Mesothelial cell of epicardium (in vitro differentiated cells): ENCODE results near the gene AFF3. TPM values are rescaled to one million over a fixed set of nuclear protein-coding genes. Genes with fewer than 3 reads are reported as not detected.

Experiments used
- DNase-seq, 2 experiments: peaks; one replicate each; pipeline ENCODE4 v3.0.0; 2021; ENCODE audit warnings: low spot score in 2 of 2; ENCODE audit not compliant: unreplicated experiment in 2 of 2
- H3K27ac Mint-ChIP-seq: 2 replicates; pipeline ENCODE4 v1.8.0; 2021; ENCODE audit warnings: mixed read lengths
- H3K27me3 Mint-ChIP-seq: 2 replicates; pipeline ENCODE4 v1.8.0; 2021; ENCODE audit warnings: low read depth, mixed read lengths
- H3K36me3 Mint-ChIP-seq: 2 replicates; pipeline ENCODE4 v1.8.0; 2021; ENCODE audit warnings: mixed read lengths
- H3K4me1 Mint-ChIP-seq: 2 replicates; pipeline ENCODE4 v1.8.0; 2021; ENCODE audit warnings: mixed read lengths
- H3K4me3 Mint-ChIP-seq: 2 replicates; pipeline ENCODE4 v1.8.0; 2021; ENCODE audit warnings: mild to moderate bottlenecking, moderate library complexity, mixed read lengths
- H3K9me3 Mint-ChIP-seq: 2 replicates; pipeline ENCODE4 v1.8.0; 2021; ENCODE audit warnings: mixed read lengths
- CTCF ChIP-seq: fragments of 200-600 bp; sonication (generic); IDR thresholded peaks from one replicate; pipeline ENCODE4 v1.5.0; 2021; ENCODE audit warnings: antibody characterized with exemption; ENCODE audit not compliant: unreplicated experiment
- total RNA-seq: library from RNA; stranded (reverse); gene quantifications from 3 replicates; pipeline ENCODE4 v1.2.1, GENCODE V29; 2021

The AFF3 gene
- total RNA-seq, 1 donor from 2014 or later: 14.4 TPM

DNA sequence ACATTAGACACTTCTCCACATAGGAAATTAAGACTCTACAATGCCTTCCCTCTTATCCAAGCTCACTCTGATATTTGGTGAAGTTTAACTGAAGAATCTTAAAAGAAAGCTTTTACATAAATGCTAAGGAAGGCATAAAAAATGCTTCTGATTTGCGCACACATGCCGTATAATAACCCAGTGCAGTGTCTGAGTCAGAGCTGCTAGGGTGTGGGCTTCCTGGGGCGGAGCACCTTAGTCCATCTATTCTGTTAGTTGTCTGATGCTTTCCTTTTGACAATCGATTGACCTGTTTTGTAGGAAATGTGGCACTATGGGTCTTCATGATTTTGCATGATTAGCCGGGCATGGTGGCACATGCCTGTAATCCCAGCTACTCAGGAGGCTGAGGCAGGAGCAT, 231.5 kb downstream of the AFF3 start:
- Mint-ChIP-seq H3K36me3 (no peaks in the 10 kb centered on the region), H3K9me3 (peaks cover 10% of the 10 kb centered on the region), H3K4me3 (no peak overlapping the region), H3K27me3 (peaks cover 14% of the 10 kb centered on the region), H3K27ac (no peak overlapping the region), H3K4me1 (peaks cover 6% of the 10 kb centered on the region)
- DNase-seq: no peak
- TF ChIP-seq CTCF: no peak

DNA sequence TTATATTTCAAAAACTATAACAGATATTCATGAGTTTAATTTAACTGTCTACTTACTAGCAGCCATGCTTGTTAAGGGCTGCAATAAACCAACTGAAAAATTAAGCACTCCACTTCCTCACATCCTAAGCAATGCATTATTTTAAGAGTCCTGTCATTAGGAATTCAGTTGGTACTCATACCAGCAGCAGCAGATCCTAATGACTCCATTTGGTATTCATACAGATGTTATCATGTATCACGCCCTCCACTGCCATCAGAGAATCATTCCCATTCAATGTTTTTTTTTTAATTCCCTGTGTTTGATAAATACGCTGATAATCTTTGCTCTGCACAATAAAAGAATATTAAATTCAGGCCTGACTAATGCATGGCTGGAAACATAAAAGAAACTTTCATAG, 236.8 kb downstream of the AFF3 start:
- H3K9me3 Mint-ChIP-seq: no peaks in the 10 kb centered on the region
- DNase-seq: no peak
- no peaks in the 10 kb centered on the region for H3K36me3 Mint-ChIP-seq
- H3K27me3 Mint-ChIP-seq: peaks cover 22% of the 10 kb centered on the region
- no peaks in the 10 kb centered on the region for H3K4me1 Mint-ChIP-seq
- H3K27ac Mint-ChIP-seq: no peak overlapping the region
- TF ChIP-seq CTCF: no peak
- H3K4me3 Mint-ChIP-seq: no peak overlapping the region

GRCh38 chr2:99905025-99905424, 237.4 kb downstream of the AFF3 start:
- no peak for DNase-seq

GRCh38 chr2:99903981-99904380, 238.4 kb downstream of the AFF3 start:
- TF ChIP-seq CTCF: no peak
- peaks cover 2% of the 10 kb centered on the region for H3K4me1 Mint-ChIP-seq
- no peak overlapping the region for H3K4me3 Mint-ChIP-seq
- no peaks in the 10 kb centered on the region for H3K36me3 Mint-ChIP-seq
- H3K27ac Mint-ChIP-seq: no peak overlapping the region
- no peak for DNase-seq
- peaks cover 22% of the 10 kb centered on the region for H3K27me3 Mint-ChIP-seq
- H3K9me3 Mint-ChIP-seq: no peaks in the 10 kb centered on the region

More at GRCh38 chr2:99905025-99905424, 237.4 kb downstream of the AFF3 start:
- H3K4me3 Mint-ChIP-seq: no peak overlapping the region
- H3K36me3 Mint-ChIP-seq: no peaks in the 10 kb centered on the region
- H3K27me3 Mint-ChIP-seq: peaks cover 22% of the 10 kb centered on the region
- no peaks in the 10 kb centered on the region for H3K4me1 Mint-ChIP-seq
- no peak overlapping the region for H3K27ac Mint-ChIP-seq
- no peaks in the 10 kb centered on the region for H3K9me3 Mint-ChIP-seq
- no peak for TF ChIP-seq CTCF

DNA sequence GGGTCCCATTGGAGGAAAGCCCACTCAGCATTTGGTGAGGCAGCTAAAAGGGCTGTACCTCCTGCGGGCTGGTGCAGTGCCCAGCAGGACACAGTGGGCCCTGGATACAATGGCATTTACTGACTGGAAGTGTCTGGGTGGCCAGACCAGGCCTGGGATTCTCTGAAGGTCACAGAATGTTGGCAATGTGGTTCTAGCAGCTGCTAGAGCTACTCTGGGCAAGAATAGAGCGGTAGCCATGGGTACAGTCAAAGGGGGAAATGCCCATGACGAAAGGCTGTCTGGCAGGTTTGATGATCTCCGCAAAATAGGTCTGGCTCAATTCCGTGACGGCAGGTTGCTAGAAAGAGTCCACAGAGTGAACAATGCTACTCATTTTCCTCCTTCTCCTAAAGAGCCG, 241.8 kb downstream of the AFF3 start:
- TF ChIP-seq CTCF: no peak
- H3K27me3 Mint-ChIP-seq: peaks cover 17% of the 10 kb centered on the region

DNA sequence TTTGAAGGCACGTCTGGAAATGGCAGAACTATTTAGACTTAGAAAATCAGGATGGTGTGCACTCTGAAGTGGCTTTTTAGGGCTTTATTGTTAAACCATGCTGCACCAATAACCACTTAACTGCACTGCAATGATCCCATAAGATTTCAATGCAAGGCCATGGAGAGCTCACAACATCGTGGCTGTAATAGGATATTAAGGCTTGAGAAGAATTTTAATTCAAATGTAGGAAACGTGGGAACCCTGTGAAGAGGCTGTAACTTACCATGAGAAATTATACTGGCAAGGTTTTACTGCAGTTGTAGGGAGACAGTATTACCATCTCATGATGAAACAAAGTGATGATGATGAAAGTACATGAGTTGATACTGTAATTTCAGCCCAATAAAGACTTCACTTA, 242.5 kb downstream of the AFF3 start:
- no peak for DNase-seq
- Mint-ChIP-seq H3K4me1 (peaks cover 11% of the 10 kb centered on the region), H3K4me3 (no peak overlapping the region), H3K9me3 (no peaks in the 10 kb centered on the region), H3K27ac (no peak overlapping the region), H3K27me3 (peaks cover 11% of the 10 kb centered on the region), H3K36me3 (no peaks in the 10 kb centered on the region)
- TF ChIP-seq CTCF: no peak

More for the DNA sequence above, 241.8 kb downstream of the AFF3 start:
- no peak overlapping the region for H3K4me3 Mint-ChIP-seq
- DNase-seq: no peak
- peaks cover 11% of the 10 kb centered on the region for H3K4me1 Mint-ChIP-seq
- no peaks in the 10 kb centered on the region for H3K9me3 Mint-ChIP-seq
- H3K36me3 Mint-ChIP-seq: no peaks in the 10 kb centered on the region
- no peak overlapping the region for H3K27ac Mint-ChIP-seq
